HepG2 (cell line): ENCODE data around the gene WDR76. TPM values are rescaled to one million over a fixed set of nuclear protein-coding genes. Genes with fewer than 3 reads are reported as not detected.

Experiments
- CAMTA2 ChIP-seq: sonication (generic); formaldehyde crosslinking; IDR thresholded peaks from 2 replicates; pipeline ENCODE4 v1.4.0; 2020; ENCODE audit warnings: mild to moderate bottlenecking, missing genetic modification reagents, borderline replicate concordance
- HNRNPK ChIP-seq: fragments of 200-400 bp; formaldehyde crosslinking; IDR thresholded peaks from 2 replicates; pipeline ENCODE4 v1.6.1; 2018; ENCODE audit warnings: low read length, low read depth, moderate library complexity, mild to moderate bottlenecking; ENCODE audit not compliant: poor library complexity, severe bottlenecking
- MAFF ChIP-seq: IDR thresholded peaks from 2 replicates; pipeline ENCODE4 v1.6.1; 2011; ENCODE audit warnings: low read depth, low read length, improper control_type of control experiment
- PPARG ChIP-seq: conservative IDR thresholded peaks from 2 replicates; pipeline ENCODE4 v1.6.1; 2016; ENCODE audit warnings: missing biosample characterization, missing genetic modification reagents
- ZNF556 ChIP-seq: sonication (generic); formaldehyde crosslinking; IDR thresholded peaks from 2 replicates; pipeline ENCODE4 v1.4.0; 2020; ENCODE audit warnings: mild to moderate bottlenecking, missing genetic modification reagents, borderline replicate concordance
- ZNF644 ChIP-seq: IDR thresholded peaks from 2 replicates; pipeline ENCODE4 v1.6.1; 2016; ENCODE audit warnings: low read depth
- ZNF670 ChIP-seq: sonication (generic); formaldehyde crosslinking; IDR thresholded peaks from 2 replicates; pipeline ENCODE4 v1.8.0; 2022; ENCODE audit warnings: mild to moderate bottlenecking, missing genetic modification reagents, borderline replicate concordance
- ZSCAN9 ChIP-seq: IDR thresholded peaks from 2 replicates; pipeline ENCODE4 v1.6.1; 2016; ENCODE audit warnings: borderline replicate concordance
- polyA plus RNA-seq, 8 experiments: library from polyadenylated mRNA; depleted of rRNA in 3 of 8; stranded (reverse) in 7 of 8; unstranded in 1 of 8; fragments of >200 nt; fragmentation: Illumina TruSeq in 4 of 8; extraction: Trizol in 4 of 8; gene quantifications; 2 replicates each; pipeline versions ENCODE4 v1.2.1 to v1.2.3, GENCODE V29; 2011 to 2016; ENCODE audit warnings: low read depth in 4 of 8, missing spikeins in 1 of 8, mixed read lengths in 1 of 8; ENCODE audit not compliant: insufficient read depth in 1 of 8
- total RNA-seq, 5 experiments: library from RNA; depleted of rRNA; stranded (reverse); fragments of >200 nt; fragmentation: Illumina TruSeq; extraction: Trizol; gene quantifications; 2 replicates each; pipeline ENCODE4 v1.2.3, GENCODE V29; 2016; ENCODE audit warnings: low read depth in 1 of 5
- TF ChIP-seq, protein P1 (sequence below): sonication (generic); formaldehyde crosslinking; IDR thresholded peaks from 2 replicates; pipeline ENCODE4 v1.9.0; 2021; ENCODE audit warnings: missing genetic modification reagents, borderline replicate concordance
- TF ChIP-seq, protein P2 (sequence below): sonication (generic); formaldehyde crosslinking; IDR thresholded peaks from 2 replicates; pipeline ENCODE4 v1.5.1; 2020; ENCODE audit warnings: mild to moderate bottlenecking, moderate library complexity, missing genetic modification reagents
- TF ChIP-seq, protein P3 (sequence below): sonication (generic); formaldehyde crosslinking; IDR thresholded peaks from 2 replicates; pipeline ENCODE4 v1.4.0; 2020; ENCODE audit warnings: missing genetic modification reagents, mild to moderate bottlenecking, borderline replicate concordance
- TF ChIP-seq, protein P4 (sequence below): sonication (generic); formaldehyde crosslinking; IDR thresholded peaks from 2 replicates; pipeline ENCODE4 v1.4.0; 2020; ENCODE audit warnings: missing genetic modification reagents
- TF ChIP-seq, protein P5 (sequence below): sonication (generic); formaldehyde crosslinking; IDR thresholded peaks from 2 replicates; pipeline ENCODE4 v1.4.0; 2020; ENCODE audit warnings: low read depth, missing genetic modification reagents

Gene WDR76
- total and polyA plus RNA-seq, 2 of the 13 experiments (the other 11 are each of a cell fraction or from before 2014, with no cell fraction given) = 1.1 to 9.7 TPM

DNA sequence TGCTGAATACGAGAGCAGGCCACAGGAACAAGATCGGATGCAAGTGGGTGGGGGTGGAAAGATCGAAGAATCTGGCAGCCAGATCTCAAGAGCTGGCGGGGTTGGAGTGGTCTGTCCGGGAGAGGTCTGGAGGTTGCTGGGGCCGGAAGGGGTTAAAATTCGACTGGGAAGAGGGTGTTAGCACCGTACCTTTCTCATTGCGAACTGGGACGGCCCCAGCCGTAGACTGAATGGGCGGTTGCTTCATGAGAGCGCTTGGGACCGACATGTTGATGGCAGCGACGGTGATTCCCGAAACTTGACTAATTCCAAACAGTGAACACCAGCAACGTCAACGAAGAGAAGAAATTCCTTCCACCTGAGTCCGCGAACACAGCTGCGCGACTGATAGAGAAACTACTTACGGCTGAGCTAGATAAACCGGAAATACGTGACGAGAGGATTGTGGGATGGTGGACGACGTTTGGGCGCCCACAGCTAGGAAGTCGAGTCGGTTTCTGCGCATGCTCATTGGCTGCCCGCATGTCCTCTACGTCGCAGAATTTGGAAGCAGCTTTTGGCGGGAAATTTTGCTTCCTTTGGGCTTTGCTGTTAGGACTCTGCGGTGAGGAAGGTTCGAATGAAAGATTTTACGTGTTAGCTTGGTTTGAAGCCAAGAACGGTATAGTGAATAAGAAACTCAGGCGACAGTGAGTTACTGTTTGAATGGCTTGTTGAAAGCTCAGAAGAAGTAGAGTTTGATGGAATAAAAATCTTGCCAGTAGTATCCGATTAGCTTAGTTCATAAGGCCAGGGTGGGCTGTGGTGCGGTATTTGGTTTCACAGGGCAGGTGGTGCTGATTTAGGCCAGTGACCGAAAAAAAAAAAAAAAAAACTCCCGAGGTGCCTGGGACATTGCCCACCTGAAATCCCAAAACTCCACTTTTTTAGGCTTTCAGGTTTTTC lies 2.2 kb upstream of the WDR76 start, which contains the start of gene MFAP1 (continued):
- TF ChIP-seq, protein P1, sequence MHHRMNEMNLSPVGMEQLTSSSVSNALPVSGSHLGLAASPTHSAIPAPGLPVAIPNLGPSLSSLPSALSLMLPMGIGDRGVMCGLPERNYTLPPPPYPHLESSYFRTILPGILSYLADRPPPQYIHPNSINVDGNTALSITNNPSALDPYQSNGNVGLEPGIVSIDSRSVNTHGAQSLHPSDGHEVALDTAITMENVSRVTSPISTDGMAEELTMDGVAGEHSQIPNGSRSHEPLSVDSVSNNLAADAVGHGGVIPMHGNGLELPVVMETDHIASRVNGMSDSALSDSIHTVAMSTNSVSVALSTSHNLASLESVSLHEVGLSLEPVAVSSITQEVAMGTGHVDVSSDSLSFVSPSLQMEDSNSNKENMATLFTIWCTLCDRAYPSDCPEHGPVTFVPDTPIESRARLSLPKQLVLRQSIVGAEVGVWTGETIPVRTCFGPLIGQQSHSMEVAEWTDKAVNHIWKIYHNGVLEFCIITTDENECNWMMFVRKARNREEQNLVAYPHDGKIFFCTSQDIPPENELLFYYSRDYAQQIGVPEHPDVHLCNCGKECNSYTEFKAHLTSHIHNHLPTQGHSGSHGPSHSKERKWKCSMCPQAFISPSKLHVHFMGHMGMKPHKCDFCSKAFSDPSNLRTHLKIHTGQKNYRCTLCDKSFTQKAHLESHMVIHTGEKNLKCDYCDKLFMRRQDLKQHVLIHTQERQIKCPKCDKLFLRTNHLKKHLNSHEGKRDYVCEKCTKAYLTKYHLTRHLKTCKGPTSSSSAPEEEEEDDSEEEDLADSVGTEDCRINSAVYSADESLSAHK (CRISPR knock-in tag) = no peak
- TF ChIP-seq MAFF (no peak), ZNF670 (CRISPR knock-in tag) (peak; percentile 52; the same call in 1 of the 2 replicates), ZSCAN9 (CRISPR knock-in tag) (peak; percentile 53; the same call in 1 of the 2 replicates), ZNF644 (CRISPR knock-in tag) (no peak), CAMTA2 (CRISPR knock-in tag) (no peak), ZNF556 (CRISPR knock-in tag) (no peak), HNRNPK (no peak), PPARG (no peak)
- TF ChIP-seq, protein P2, sequence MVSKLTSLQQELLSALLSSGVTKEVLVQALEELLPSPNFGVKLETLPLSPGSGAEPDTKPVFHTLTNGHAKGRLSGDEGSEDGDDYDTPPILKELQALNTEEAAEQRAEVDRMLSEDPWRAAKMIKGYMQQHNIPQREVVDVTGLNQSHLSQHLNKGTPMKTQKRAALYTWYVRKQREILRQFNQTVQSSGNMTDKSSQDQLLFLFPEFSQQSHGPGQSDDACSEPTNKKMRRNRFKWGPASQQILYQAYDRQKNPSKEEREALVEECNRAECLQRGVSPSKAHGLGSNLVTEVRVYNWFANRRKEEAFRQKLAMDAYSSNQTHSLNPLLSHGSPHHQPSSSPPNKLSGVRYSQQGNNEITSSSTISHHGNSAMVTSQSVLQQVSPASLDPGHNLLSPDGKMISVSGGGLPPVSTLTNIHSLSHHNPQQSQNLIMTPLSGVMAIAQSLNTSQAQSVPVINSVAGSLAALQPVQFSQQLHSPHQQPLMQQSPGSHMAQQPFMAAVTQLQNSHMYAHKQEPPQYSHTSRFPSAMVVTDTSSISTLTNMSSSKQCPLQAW (CRISPR knock-in tag) = peak; percentile 72; the same call in 1 of the 2 replicates
- TF ChIP-seq, protein P3, sequence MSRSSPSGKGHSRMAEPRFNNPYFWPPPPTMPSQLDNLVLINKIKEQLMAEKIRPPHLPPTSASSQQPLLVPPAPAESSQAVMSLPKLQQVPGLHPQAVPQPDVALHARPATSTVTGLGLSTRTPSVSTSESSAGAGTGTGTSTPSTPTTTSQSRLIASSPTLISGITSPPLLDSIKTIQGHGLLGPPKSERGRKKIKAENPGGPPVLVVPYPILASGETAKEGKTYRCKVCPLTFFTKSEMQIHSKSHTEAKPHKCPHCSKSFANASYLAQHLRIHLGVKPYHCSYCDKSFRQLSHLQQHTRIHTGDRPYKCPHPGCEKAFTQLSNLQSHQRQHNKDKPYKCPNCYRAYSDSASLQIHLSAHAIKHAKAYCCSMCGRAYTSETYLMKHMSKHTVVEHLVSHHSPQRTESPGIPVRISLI = no peak
- TF ChIP-seq, protein P4, sequence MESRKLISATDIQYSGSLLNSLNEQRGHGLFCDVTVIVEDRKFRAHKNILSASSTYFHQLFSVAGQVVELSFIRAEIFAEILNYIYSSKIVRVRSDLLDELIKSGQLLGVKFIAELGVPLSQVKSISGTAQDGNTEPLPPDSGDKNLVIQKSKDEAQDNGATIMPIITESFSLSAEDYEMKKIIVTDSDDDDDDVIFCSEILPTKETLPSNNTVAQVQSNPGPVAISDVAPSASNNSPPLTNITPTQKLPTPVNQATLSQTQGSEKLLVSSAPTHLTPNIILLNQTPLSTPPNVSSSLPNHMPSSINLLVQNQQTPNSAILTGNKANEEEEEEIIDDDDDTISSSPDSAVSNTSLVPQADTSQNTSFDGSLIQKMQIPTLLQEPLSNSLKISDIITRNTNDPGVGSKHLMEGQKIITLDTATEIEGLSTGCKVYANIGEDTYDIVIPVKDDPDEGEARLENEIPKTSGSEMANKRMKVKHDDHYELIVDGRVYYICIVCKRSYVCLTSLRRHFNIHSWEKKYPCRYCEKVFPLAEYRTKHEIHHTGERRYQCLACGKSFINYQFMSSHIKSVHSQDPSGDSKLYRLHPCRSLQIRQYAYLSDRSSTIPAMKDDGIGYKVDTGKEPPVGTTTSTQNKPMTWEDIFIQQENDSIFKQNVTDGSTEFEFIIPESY (CRISPR knock-in tag) = no peak; the same call in 1 of the 2 replicates
- TF ChIP-seq, protein P5, sequence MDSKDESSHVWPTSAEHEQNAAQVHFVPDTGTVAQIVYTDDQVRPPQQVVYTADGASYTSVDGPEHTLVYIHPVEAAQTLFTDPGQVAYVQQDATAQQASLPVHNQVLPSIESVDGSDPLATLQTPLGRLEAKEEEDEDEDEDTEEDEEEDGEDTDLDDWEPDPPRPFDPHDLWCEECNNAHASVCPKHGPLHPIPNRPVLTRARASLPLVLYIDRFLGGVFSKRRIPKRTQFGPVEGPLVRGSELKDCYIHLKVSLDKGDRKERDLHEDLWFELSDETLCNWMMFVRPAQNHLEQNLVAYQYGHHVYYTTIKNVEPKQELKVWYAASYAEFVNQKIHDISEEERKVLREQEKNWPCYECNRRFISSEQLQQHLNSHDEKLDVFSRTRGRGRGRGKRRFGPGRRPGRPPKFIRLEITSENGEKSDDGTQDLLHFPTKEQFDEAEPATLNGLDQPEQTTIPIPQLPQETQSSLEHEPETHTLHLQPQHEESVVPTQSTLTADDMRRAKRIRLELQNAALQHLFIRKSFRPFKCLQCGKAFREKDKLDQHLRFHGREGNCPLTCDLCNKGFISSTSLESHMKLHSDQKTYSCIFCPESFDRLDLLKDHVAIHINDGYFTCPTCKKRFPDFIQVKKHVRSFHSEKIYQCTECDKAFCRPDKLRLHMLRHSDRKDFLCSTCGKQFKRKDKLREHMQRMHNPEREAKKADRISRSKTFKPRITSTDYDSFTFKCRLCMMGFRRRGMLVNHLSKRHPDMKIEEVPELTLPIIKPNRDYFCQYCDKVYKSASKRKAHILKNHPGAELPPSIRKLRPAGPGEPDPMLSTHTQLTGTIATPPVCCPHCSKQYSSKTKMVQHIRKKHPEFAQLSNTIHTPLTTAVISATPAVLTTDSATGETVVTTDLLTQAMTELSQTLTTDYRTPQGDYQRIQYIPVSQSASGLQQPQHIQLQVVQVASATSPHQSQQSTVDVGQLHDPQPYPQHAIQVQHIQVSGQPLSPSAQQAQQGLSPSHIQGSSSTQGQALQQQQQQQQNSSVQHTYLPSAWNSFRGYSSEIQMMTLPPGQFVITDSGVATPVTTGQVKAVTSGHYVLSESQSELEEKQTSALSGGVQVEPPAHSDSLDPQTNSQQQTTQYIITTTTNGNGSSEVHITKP = 0 out of 2 replicates have a peak, but pooled peaks have one; percentile 20
